Prostate gland (tissue), 2 donors: ENCODE measurements around the gene LONRF2.

Experiments
- CTCF ChIP-seq, 4 experiments: fragments of 200-600 bp in 2 of 4; fragments of 450-650 bp in 2 of 4; sonication (generic) in 2 of 4; IDR thresholded peaks; 1 replicate in 3 of 4; 2 replicates in 1 of 4; pipeline ENCODE4 v1.5.1; 2016 to 2019; ENCODE audit warnings: antibody characterized with exemption in 4 of 4, mild to moderate bottlenecking in 2 of 4, moderate library complexity in 2 of 4
- POLR2A ChIP-seq: fragments of 450-650 bp; IDR thresholded peaks from one replicate; pipeline ENCODE4 v1.6.1; 2016; ENCODE audit warnings: antibody characterized with exemption, mild to moderate bottlenecking
- POLR2AphosphoS5 ChIP-seq: sonication (generic); formaldehyde crosslinking; IDR thresholded peaks from one replicate; pipeline ENCODE4 v1.6.1; 2017; ENCODE audit warnings: antibody characterized with exemption

GRCh38 chr2:100237163-100237562 lies 85.1 kb downstream of the LONRF2 start:
- TF ChIP-seq CTCF (IDR thresholded peaks at IDR 0.05) (no peak), POLR2AphosphoS5 (no peak), POLR2A (no peak)
